GM12872 (cell line): ENCODE data around the gene CSRNP3.

Experiments
- CTCF ChIP-seq: IDR thresholded peaks from 3 replicates; pipeline ENCODE4 v1.5.1; 2011; ENCODE audit warnings: low read depth, mild to moderate bottlenecking, low read length, moderate library complexity; ENCODE audit not compliant: insufficient read depth

CSRNP3 gene

GRCh38 chr2:165633431-165633830 lies 163.9 kb downstream of the CSRNP3 start:
- no peak for TF ChIP-seq CTCF

DNA sequence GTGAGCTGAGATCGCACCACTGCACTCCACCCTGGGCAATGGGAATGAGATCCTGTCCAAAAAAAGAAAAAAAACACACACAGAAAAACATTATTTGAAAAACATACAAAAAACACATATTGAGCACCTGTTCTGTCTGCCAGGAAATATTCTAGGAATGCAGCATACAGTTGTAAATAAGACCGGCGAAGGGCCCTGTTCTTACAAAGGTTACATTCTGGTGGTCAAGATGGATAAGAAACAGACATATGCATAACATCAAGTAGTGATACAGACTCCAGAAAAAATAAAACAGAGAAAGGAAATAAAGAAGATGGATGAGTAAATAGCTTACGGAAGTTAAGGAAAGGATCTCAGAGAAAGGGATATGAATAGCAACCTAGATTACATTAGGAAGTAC lies 164.8 kb downstream of the CSRNP3 start:
- no peak for TF ChIP-seq CTCF

- no peak for TF ChIP-seq CTCF
Measured at GRCh38 chr2:165634855-165635254, 165.4 kb downstream of the CSRNP3 start.

DNA sequence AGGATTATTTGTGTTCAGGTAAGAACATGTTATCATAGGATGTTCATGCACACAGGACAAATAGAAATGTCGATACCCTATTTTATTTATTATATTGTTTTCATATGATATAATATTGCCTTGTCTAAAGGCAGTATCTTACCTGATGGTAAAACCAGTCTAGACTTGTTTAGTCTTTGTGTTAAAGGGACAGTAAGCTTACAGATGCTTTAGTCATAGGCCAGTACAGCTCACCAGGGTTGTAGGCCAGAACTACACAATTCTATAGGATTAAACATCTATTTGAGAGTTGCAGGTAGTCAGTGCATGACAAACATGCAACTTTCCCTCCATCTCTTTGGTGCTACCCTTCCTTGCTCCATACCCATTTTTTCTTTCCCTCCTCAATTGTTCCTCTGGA lies 166.0 kb downstream of the CSRNP3 start:
- no peak for TF ChIP-seq CTCF

DNA sequence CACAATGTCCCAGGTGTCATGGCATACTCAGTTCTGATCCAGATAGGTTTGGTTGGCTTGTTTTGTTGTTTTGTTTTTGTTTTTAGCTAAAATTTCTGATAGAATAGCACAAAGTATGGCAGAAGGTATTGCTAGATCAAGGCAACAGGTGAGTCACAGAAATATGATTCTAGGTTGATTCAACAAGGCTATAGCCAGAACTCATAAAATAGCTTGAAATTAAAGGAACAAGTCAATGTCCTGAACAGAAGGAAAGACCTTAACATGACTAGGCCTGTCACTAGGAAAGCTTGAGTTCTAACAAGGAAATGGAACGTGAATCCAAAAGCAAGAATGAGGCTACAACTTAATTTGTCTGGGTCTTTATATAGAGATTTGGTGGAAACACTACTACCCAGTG lies 167.5 kb downstream of the CSRNP3 start:
- no peak for TF ChIP-seq CTCF

GRCh38 chr2:165637396-165637795 lies 167.9 kb downstream of the CSRNP3 start:
- no peak for TF ChIP-seq CTCF

DNA sequence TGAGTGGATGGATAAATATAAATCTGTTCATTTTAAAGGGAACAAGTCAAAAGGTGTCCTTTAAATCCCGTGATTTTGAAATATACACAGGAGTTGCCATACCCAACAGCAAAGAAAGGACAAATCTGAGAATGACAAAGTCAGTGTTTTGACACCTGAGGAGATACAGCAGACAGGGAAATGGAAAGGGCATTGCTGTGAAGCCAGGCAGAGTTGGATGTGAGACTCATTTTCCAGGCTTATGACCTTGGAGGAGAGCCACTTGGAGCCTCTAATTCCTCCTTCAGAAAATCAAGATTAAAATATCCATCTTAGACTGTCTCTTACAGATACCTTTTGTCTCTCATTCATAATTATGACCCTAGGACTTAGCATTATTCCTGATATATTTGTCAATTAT lies 170.0 kb downstream of the CSRNP3 start:
- TF ChIP-seq CTCF = no peak

- no peak for TF ChIP-seq CTCF
Measured at GRCh38 chr2:165640247-165640929, 170.9 kb downstream of the CSRNP3 start.
